ENCODE data around the gene CPNE8.

CPNE8 gene

GRCh38 chr12:38905480-38906351, at the start of gene CPNE8:
Gene CPNE8, minus strand, starts transcription at chr12:38905591. Its CDS starts 57 bp downstream, at chr12:38905534.
- DNase-seq (ENCODE audit: low spot score): no peak

- no peak for DNase-seq (ENCODE audit: low spot score)
Observed at GRCh38 chr12:38954238-38954873, 49.0 kb upstream of the CPNE8 start.

DNA sequence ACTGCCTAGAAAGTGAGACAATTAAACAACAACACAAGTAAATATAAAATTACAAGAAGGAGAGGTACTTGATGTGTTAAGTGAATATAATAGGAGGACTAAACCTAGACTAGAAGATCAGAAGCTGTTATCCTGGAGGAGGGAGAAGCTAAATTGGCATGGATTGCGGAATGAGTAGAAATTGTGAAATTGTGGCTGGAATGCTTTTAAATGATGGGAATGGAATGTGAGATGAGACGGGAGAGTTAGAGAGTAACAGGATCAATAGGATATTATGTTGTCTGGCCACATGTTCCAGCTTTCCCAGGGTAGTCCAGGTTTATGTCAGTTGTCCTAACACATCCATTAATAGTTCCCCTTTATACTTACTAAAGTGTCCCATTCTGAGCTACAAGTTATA, 44.0 kb upstream of the CPNE8 start:
- DNase-seq (ENCODE audit: low spot score): no peak

- DNase-seq (ENCODE audit: low spot score): no peak
Observed at GRCh38 chr12:38934686-38935085, 29.3 kb upstream of the CPNE8 start.

DNA sequence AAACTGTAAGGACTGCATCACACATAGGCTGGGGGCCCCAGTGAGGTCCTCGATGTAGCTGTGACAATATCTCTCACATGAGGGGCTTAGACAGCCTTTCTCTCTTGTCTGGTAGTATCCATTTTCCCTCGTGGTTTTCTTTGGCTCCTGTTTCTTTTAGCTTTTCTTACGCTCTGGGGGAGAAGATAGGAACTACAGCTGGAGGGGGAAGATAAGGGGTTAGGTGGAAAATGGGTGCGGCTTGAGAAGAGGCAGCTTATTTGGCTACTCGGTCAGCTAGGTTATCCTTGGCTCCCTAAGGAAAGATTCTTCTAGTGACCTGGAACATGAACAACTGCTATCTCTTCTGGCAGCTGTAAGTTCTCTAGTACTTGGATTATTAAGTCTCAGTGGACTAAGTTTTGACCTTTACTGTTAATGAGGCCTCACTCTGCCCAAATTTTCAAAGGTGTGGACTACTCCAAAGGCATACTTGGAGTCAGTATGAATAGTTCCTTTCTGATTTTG, 28.7 kb upstream of the CPNE8 start:
- DNase-seq (ENCODE audit: low spot score): no peak

DNA sequence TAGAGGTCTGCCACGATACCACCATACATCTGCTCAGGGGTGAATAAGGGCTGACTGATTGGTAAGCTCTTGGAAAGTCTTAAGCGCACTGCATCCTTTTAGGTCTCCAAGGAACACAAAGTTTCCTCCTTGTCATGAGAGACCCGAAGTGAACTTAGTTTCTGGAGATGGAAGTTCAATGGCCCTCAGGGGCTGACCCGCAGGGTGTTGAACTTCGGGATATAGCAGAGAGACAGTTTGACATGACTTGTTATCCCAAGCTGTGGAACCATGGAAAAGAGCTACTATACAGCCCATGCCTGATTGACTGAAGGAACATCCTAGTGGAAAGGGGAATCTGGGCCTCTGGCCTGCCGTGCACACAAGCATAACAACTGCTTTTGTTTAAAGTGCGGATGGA, 26.9 kb upstream of the CPNE8 start:
- no peak for DNase-seq (ENCODE audit: low spot score)

GRCh38 chr12:38931461-38931860, 26.1 kb upstream of the CPNE8 start:
- no peak for DNase-seq (ENCODE audit: low spot score)

DNA sequence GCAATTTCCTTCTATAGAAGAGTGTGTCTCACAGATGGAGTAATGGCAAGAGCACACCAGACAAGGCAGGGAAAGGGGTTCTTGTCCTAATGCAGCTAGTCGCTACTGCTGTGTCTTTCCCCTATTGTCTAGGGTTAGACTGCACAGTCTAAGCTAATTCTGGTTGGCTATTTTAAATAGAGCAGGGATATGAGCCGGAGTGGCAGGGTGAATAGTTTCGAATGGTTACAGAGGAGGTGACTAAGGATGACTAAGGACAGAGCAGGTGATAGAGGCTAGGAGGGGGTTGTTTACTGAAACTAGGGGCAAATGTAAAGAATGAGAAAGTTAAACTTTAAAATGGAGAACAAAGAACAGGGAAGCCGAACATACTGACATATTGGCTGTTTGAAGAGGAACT, 25.6 kb upstream of the CPNE8 start:
- DNase-seq (ENCODE audit: low spot score): no peak

- DNase-seq (ENCODE audit: low spot score): no peak
Observed at GRCh38 chr12:38926501-38926900, 21.1 kb upstream of the CPNE8 start.

DNA sequence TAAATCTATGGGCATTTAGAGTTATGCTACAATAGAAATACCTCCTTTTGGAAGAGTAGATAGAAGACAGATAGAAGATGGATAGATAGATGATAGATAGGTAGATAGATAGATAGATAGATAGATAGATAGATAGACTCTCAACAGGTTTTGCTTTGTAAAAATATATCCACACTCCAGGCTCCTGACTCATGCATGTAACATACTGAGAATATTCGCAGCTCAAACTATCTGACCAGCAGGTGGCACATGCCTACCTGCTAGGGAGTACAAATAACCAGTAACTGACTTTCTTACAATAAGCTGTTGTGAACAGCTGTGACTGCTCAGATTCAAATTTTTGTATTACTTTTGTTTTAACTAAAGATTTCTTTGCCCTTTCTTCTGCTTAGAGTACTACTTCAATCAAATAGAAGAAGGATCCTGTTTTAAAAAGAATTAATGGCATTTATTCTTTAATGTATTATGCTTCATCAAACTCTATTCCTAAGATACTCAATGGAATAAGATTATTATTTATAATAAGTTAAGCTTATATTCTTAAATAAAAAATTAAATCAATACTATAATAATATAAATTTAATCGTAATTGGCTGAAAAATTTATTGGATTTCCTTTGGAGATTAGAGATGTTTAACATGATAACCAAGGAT, 15.8 kb upstream of the CPNE8 start:
- DNase-seq (ENCODE audit: low spot score): no peak

DNA sequence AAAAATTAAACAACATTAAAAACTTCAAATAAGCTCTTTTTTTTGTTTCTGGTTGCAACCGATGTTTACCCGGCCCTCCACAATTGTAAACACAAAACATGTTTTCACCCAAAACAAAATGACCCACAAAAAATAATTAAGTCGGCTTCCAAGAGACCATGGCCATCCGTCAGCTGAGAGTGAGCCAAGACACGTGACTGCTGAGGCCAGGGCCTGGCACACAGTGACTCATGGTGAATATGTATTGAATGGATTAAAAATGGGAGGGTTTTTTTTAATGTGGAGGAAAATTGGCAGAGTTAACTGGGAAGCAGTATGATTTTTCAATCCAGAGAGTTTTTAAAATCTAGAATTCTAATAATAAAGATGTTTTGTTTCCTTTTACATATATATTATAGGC, 13.8 kb upstream of the CPNE8 start:
- no peak for DNase-seq (ENCODE audit: low spot score)

DNA sequence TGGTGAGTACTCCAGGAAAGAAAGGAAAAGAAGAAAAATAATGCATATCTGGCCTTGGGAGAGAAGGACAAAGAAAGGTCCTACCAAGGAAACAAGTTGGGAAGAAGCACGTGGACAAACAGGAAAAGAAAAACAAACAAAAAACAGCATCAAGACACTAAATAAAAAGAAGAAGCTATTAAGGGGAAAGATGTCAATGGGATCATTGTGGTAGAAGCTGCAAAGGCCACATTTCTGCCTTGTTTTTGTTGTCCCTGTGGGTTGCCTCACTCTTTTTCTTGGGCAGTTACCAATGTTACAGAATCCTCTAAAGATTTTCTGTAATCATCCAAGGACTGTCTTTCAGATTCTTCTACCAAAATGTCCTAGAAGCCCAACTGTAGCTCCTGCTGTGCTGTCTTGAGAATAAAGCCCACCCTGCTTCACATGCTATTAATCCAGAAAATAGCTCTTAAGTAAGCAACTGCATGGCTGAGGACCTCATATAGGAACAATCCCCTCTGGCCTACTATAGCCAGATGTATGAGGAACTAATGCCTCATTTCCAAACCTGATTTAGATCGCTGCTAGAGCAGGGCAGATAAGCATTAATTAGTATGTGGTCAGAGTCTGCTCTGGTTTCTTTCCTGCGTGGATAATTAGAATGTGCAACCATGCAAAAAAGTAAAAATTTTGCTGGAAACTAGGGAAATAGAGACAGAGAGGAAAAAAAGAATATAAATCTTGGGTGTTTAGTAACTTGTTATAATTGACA, 10.2 kb upstream of the CPNE8 start:
- DNase-seq (ENCODE audit: low spot score): no peak

GRCh38 chr12:38912116-38912515, 6.7 kb upstream of the CPNE8 start:
- no peak for DNase-seq (ENCODE audit: low spot score)

DNA sequence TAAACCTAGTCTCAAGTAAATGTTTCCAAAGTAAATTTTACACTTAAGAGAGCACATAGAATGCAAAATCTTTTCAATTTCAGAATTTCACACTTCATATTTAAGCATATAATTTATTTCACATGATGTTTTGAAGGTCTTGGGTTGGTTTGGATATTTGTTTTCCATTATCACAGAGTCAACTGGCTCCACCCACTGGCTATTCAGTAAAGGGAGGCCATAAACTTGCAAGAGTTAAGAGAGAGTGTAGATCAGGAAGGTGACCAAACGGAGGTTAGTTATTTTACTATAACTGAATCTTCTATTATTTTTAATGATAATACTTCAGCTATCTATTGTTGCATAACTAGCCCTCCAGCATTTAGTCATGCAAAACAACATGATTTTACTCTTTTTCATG, 6.2 kb upstream of the CPNE8 start:
- no peak for DNase-seq (ENCODE audit: low spot score)

DNA sequence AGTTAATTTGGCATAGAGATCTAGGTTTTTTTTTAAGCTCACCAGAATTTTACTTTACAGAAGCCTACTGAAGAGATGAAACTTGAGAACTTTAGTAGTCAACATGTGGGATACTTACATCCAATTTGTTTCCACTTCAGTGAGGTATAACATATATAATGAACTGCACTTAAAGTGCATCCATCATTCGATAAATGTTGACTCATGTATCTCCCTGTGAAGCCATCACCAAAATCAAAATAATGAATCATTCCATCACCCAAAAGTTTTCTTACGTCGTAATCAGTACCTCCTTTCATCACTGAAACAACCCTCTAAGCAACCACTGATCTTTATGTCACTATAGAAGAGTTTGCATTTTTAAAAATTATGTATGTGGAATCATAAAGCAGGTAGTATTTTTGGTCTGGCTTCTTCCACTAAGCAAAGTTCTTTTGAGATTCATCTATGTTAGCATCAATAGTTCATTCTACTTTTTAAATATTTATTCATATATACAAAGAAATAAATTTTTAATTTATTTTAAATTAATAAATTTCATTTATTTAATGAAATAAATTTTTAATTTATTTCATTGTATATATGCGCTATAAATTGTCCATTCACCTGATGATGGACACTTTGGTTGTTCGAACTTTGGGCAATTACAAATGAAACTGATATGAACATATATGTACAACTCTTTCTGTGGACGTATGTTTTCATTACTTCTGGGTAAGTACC, 2.0 kb upstream of the CPNE8 start:
- DNase-seq (ENCODE audit: low spot score): no peak

DNA sequence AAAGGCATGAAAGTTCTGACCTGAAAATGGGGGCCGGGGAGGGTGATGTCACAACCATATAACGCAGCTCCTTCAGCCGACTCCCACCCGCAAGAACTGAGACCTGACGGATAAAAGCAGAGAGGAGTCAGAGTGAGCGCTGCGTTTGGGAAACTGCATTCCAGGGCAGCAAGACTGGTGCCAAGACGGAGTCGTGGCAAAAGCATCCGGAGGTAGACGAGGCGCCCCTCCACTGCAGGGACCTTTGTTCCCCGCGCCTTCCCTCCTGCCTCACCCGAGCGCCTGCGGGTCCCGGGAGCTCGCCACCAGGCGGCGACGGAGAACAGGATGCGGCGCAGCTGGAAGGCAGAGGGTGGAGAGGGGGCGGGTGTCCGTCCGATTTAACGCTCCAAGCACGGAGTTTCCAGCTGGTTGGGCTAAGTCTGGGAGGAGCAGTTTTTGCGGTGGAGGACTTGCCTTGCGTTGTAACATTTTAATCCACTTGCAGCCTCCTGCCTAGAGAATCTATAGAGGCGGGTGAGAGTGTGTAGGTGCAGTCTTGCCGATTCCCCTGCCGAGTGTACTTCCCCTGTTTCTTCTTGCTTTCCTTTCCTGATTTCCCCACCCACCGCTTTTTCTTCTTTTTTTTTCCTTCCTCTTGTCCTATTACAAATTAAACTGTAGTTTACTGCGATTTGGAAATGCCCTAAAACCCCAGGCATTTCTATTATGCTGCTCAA, 1.2 kb upstream of the CPNE8 start:
- DNase-seq (ENCODE audit: low spot score): peak; percentile 6

DNA sequence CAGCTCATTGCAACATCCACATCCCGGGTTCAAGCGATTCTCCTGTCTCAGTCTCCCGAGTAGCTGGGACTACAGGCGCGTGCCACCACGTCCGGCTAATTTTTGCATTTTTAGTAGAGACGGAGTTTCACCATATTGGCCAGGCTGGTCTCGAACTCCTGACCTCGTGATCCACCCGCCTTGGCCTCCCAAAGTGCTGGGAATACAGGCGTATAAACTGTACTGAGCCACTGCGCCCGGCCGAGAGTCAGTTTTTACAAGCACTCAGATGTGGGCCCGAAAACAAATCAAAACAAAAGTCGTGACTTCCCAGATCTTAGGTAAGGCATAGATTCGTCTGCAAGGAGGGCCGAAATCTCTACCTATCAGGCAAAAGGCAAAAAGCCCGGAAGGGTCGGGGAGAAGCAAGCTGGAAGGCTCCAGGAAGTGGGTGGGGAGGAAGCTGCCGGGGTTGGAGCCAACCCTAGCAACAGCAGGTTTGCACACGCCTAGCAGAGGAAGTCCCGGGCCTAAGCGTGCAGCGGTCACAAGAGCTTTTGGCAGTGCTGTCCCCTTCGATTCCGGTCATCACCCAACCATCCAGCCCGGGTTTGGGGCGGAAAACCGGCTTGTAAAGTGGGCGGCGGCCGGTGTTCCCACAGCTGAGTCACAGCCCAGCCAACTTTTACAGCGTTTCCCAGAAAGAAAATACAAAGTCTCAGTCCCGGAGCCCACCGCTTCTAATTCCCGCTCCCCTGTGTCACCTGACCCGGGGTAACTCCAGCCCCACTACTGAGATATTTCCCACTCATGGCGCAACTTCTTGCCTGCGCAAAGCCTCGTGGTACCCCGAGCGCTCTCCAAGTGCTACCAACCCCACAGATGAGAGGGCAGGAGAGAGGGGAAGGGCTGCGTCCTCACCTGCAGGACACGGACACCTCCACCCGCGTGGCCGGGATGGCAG, 583 bp downstream of the CPNE8 start:
- DNase-seq (ENCODE audit: low spot score): no peak

GRCh38 chr12:38903596-38903995, 1.8 kb downstream of the CPNE8 start:
- DNase-seq (ENCODE audit: low spot score): no peak

GRCh38 chr12:38898001-38898684, 7.2 kb downstream of the CPNE8 start:
- no peak for DNase-seq (ENCODE audit: low spot score)

All from hematopoietic multipotent progenitor cell treated with erythropoietin and hydrocortisone succinate and interleukin-3 and kit ligand, for 17 days (in vitro differentiated cells).